T-cell (primary cell): ENCODE data around the gene VPS37B. TPM values are rescaled to one million over a fixed set of nuclear protein-coding genes. Genes with fewer than 3 reads are reported as not detected.
A peak's percentile ranks its signal among the peaks of the same experiment; 100 is the strongest.
"Not testable (repeated sequence)": the region's sequence is repeated elsewhere in the genome, so short reads cannot be mapped to it uniquely, and the experiment has no call there.

ENCODE experiments used
- ATAC-seq, 4 experiments: fragments of 200-7000 bp in 3 of 4; fragments of 150-1000 bp in 1 of 4; cut with Tn5 transposase; replicated peaks in 1 of 4; 1 replicate in 3 of 4; 2 replicates in 1 of 4; pipeline ENCODE4 v1.10.0; 2021; ENCODE audit warnings: moderate library complexity in 3 of 4, mild to moderate bottlenecking in 2 of 4, moderate number of reproducible peaks in 1 of 4
- CTCF ChIA-PET, 2 donors: fragments of 300-600 bp; sonication (Branson Sonifier 250); formaldehyde crosslinking; loops; one replicate each; lab custom pipeline; 2022; ENCODE audit warnings: antibody characterized with exemption in 2 of 2; lab: Charles Lee
- POLR2A ChIA-PET, 2 donors: fragments of 300-600 bp; sonication (Branson Sonifier 250); formaldehyde crosslinking; loops; one replicate each; lab custom pipeline; 2022; ENCODE audit warnings: antibody characterized with exemption in 2 of 2; lab: Charles Lee
- DNase-seq, 35 experiments: peaks; one replicate each; pipeline versions ENCODE4 v3.0.0 to v3.0.0-alpha.2; 2013 to 2023
- H3K27ac ChIP-seq: one replicate; pipeline ENCODE4 v1.5.1; 2013; ENCODE audit warnings: low read length
- H3K27me3 ChIP-seq, 2 experiments: replicated peaks in 1 of 2; 1 replicate in 1 of 2; 2 replicates in 1 of 2; pipeline versions ENCODE4 v1.6.1 to v1.7.0; 2013; ENCODE audit warnings: low read length in 1 of 2, mixed read lengths in 1 of 2; ENCODE audit not compliant: control insufficient read depth in 2 of 2, insufficient read depth in 2 of 2; ENCODE audit errors: extremely low read depth in 1 of 2
- H3K36me3 ChIP-seq, 2 donors: 1 replicate in 1 of 2; 2 replicates in 1 of 2; pipeline versions ENCODE4 v1.6.1 to v1.7.0; 2013; ENCODE audit warnings: low read length in 1 of 2; ENCODE audit not compliant: control insufficient read depth in 2 of 2, insufficient read depth in 1 of 2; ENCODE audit errors: extremely low read depth in 1 of 2
- H3K4me1 ChIP-seq, 2 experiments: 1 replicate in 1 of 2; 2 replicates in 1 of 2; pipeline versions ENCODE4 v1.6.1 to v1.7.0; 2013; ENCODE audit warnings: low read length in 2 of 2, mixed read lengths in 1 of 2; ENCODE audit not compliant: insufficient read depth in 2 of 2, control insufficient read depth in 1 of 2; ENCODE audit errors: extremely low read depth in 1 of 2
- H3K4me3 ChIP-seq, 2 donors: 1 replicate in 1 of 2; 2 replicates in 1 of 2; pipeline versions ENCODE4 v1.5.1 to v1.7.0; 2013; ENCODE audit warnings: mild to moderate bottlenecking in 2 of 2, low read length in 1 of 2, moderate library complexity in 1 of 2; ENCODE audit not compliant: control insufficient read depth in 1 of 2; ENCODE audit errors: extremely low read depth in 1 of 2
- H3K9me3 ChIP-seq: 2 replicates; pipeline ENCODE4 v1.7.0; 2013
- H3K27ac Mint-ChIP-seq, 2 donors: one replicate each; pipeline ENCODE4 v1.8.0; 2020 to 2021; ENCODE audit warnings: mild to moderate bottlenecking in 2 of 2, mixed read lengths in 2 of 2
- H3K27me3 Mint-ChIP-seq, 2 donors: one replicate each; pipeline ENCODE4 v1.8.0; 2021 to 2022; ENCODE audit warnings: mixed read lengths in 2 of 2
- H3K36me3 Mint-ChIP-seq: one replicate; pipeline ENCODE4 v1.8.0; 2021; ENCODE audit warnings: mixed read lengths
- H3K4me1 Mint-ChIP-seq, 3 donors: one replicate each; pipeline ENCODE4 v1.8.0; 2020 to 2022; ENCODE audit warnings: mixed read lengths in 3 of 3, mild to moderate bottlenecking in 1 of 3
- H3K4me3 Mint-ChIP-seq, 3 donors: one replicate each; pipeline ENCODE4 v1.8.0; 2020 to 2022; ENCODE audit warnings: mild to moderate bottlenecking in 3 of 3, mixed read lengths in 3 of 3, moderate library complexity in 3 of 3
- H3K9me3 Mint-ChIP-seq, 3 donors: one replicate each; pipeline ENCODE4 v1.8.0; 2020 to 2022; ENCODE audit warnings: mixed read lengths in 3 of 3
- WGBS: methylation state at CpG from one replicate; pipeline ENCODE4 v1.1.5; 2013; ENCODE audit warnings: missing lambda C conversion rate; ENCODE audit not compliant: insufficient coverage; 5-methylcytosine and 5-hydroxymethylcytosine counted together
- total RNA-seq, 35 experiments: library from RNA in 6 of 35; stranded (reverse) in 6 of 35; fragments of 120-200 nt in 1 of 35; gene quantifications; one replicate each; pipeline versions ENCODE4 v1.2.1 to v1.2.4 and lab custom pipeline; 2013 to 2026

The VPS37B gene
- total RNA-seq, 5 donors from 2014 or later (not counting 1 experiment from before 2014, with no cell fraction given) = 25.9 to 85.8 (median 34.6) TPM

DNA sequence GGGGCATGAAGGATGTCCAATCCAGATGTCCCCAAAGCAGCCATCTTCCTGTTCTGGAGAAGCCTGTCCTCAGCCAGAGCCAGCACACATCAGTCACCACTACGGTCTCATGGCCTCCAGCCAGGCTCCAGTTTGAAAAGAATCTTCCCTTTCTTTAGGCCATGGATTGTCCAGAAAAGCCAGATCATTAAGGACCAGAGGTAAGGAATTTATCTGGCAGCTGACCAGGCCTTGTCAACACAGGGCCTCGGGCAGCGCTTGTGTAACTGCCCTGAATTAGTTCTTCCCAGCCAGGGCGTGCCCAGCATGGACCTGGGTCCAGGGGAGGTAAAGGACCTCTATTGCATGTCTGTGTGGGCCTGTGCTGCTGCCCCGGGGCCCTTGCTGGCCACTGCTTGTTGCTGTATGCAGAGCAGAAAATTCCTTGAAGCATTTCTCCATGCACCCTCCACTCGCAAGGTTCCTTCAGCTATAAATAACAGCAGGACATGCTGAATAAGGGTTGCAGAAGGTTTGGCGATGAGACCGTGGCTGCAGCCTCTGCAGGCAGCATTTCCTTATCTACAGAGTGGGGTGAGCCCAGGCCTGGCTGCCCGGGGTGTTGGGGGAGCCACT, 21.7 kb upstream of the VPS37B start:
- WGBS = 88% methylated on average over 4 of the region's 9 CpGs
- no peak overlapping the region for H3K4me3 Mint-ChIP-seq
- Histone ChIP-seq H3K4me1 (no peaks in the 10 kb centered on the region), H3K9me3 (no peaks in the 10 kb centered on the region), H3K4me3 (no peak overlapping the region), H3K27ac (no peak overlapping the region), H3K36me3 (no peaks in the 10 kb centered on the region), H3K27me3 (peaks cover 0 to 5% of the 10 kb centered on the region in 2 experiments)
- no peak for ATAC-seq
- peaks cover 0 to 4% (median 0%) of the 10 kb centered on the region in 3 donors for H3K4me1 Mint-ChIP-seq
- no peak overlapping the region for H3K27ac Mint-ChIP-seq
- ChIA-PET POLR2A (interaction anchor here in 1 of 2 donors (0.7 kb wide), 1 partner anchor 39 kb away, joined by 3 read pairs; no protein-coding TSS in a partner anchor), CTCF (no interaction called here)
- H3K36me3 Mint-ChIP-seq = no peaks in the 10 kb centered on the region
- H3K9me3 Mint-ChIP-seq = no peaks in the 10 kb centered on the region
- no peaks in the 10 kb centered on the region for H3K27me3 Mint-ChIP-seq
- DNase-seq = no peak

DNA sequence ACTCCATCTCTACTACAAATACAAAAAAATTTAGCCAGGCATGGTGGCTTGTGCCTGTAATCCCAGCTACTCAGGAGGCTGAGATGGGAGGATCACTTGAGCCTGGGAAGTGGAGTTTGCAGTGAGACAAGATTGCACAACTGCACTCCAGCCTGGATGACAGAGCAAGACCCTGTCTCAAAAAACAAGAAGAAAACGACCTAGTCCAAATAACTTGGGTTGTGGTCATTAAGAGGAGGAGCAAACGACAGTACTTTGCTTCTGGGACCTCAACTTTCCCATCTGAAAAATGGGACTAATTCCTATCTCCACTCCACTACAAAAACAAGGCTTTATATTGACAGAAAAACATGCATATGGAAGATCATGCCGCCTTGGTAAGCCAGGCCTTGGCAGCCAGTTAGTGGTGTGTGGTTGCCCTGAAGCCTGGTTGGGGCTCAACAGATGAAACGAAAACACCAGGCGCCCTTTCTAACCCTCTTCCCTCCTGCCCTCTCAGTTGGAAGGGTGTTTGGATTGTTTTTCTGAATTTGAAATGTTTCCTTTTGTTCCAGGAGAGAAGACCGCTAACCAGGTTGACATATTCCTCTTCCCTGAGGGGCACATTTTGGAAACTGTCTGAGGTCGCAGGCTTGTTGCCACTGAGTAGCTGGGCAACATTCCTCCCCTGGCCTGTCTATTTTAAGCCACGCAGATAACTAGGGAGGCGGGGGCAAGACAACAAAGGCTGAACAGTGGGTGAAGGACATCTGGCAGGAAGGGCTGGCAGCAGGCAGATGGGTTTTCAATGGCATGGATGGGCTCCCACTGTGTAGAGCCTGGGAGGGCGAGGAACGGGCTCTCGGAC, 13.7 kb upstream of the VPS37B start:
- CTCF ChIA-PET = no interaction called here
- Mint-ChIP-seq H3K27ac (no peak overlapping the region), H3K27me3 (no peaks in the 10 kb centered on the region), H3K9me3 (no peaks in the 10 kb centered on the region), H3K4me3 (no peak overlapping the region), H3K4me1 (no peaks in the 10 kb centered on the region), H3K36me3 (no peaks in the 10 kb centered on the region)
- Histone ChIP-seq H3K36me3 (no peaks in the 10 kb centered on the region), H3K27me3 (peaks cover 0 to 5% of the 10 kb centered on the region in 2 experiments), H3K4me3 (no peak overlapping the region), H3K27ac (no peak overlapping the region), H3K4me1 (no peaks in the 10 kb centered on the region), H3K9me3 (no peaks in the 10 kb centered on the region)
- no peak for ATAC-seq
- 91% methylated on average over 4 of the region's 12 CpGs for WGBS
- DNase-seq = no peak
- POLR2A ChIA-PET = interaction anchor here in 1 of 2 donors (0.6 kb wide), 1 partner anchor 478 kb away, joined by 3 read pairs; no protein-coding TSS in a partner anchor

DNA sequence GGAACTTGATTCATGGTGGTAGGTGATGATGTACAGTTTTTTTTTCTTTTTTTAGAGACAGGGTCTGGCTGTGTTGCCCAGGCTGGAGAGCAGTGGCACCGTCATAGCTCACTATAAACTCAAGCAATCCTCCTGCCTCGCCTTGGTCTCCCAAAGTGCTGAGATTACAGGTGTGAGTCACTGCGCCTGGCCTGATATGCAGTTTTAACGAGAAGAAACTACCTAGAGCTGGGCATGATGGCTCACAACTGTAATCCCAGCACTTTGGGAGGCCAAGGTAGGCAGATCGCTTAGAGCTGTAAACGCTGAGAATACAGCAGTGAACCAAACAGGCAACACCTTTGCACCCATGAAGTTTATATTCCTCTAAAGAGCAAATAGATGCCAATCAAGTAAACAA, 13.0 kb upstream of the VPS37B start:
- no peaks in the 10 kb centered on the region for H3K9me3 ChIP-seq
- Mint-ChIP-seq H3K27ac (no peak overlapping the region), H3K9me3 (no peaks in the 10 kb centered on the region), H3K4me1 (no peaks in the 10 kb centered on the region), H3K27me3 (no peaks in the 10 kb centered on the region), H3K36me3 (no peaks in the 10 kb centered on the region), H3K4me3 (no peak overlapping the region)
- no peak for ATAC-seq
- H3K27me3 ChIP-seq = peaks cover 0 to 5% of the 10 kb centered on the region in 2 experiments
- no peak for DNase-seq
- 91% methylated on average over 4 of the region's 6 CpGs for WGBS
- no peak overlapping the region for H3K27ac ChIP-seq
- no peaks in the 10 kb centered on the region for H3K36me3 ChIP-seq
- CTCF ChIA-PET = no interaction called here
- H3K4me1 ChIP-seq = no peaks in the 10 kb centered on the region
- POLR2A ChIA-PET = interaction anchor here (0.5 to 0.6 kb wide), 2 partner anchors 382 to 479 kb away, joined by 3 to 6 read pairs; no protein-coding TSS in a partner anchor
- no peak overlapping the region for H3K4me3 ChIP-seq

DNA sequence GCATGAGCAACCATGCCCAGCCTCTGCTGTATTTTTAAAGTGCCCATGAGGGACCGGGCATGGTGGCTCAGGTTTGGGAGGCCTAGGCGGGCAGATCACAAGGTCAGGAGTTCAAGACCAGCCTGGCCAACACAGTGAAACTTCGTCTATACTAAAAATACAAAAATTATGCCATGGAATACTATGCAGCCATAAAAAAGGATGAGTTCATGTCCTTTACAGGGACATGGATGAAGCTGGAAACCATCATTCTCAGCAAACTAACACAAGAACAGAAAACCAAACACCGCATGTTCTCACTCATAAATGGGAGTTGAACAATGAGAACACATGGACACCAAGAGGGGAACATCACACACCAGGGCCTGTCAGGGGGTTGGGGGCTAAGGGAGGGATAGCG, 9.3 kb upstream of the VPS37B start:
- DNase-seq, H3K9me3 ChIP-seq, ATAC-seq, H3K27ac Mint-ChIP-seq, H3K27me3 ChIP-seq, H3K4me3 Mint-ChIP-seq, H3K36me3 ChIP-seq, H3K4me3 ChIP-seq, H3K9me3 Mint-ChIP-seq, H3K27me3 Mint-ChIP-seq, H3K27ac ChIP-seq, CTCF ChIA-PET, H3K36me3 Mint-ChIP-seq: not testable (repeated sequence)
- 94% methylated on average over 2 of the region's 5 CpGs for WGBS
- H3K4me1 ChIP-seq = peaks cover 11 to 15% of the 10 kb centered on the region in 2 experiments
- H3K4me1 Mint-ChIP-seq = peaks cover 14 to 24% (median 16%) of the 10 kb centered on the region in 3 donors
- POLR2A ChIA-PET = interaction anchor here (0.7 kb wide), 2 partner anchors 16 to 45 kb away, joined by 3 to 15 read pairs; no protein-coding TSS in a partner anchor

DNA sequence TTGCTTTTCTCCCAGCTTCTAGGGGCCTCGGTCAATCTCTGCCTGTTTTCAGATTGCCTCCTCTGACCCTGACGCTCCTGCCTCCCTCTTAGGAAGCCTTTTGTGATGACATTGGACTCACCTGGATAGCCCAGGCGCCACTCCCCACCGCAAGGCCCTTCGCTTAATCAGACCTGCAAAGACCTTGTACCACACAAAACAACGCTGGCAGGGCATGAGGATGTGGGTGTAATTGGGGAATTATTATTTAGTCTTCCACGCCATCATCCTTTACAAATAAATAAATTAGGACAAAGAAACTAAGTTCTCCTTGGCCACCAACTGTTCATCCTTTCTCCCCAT, 7.7 kb upstream of the VPS37B start:
- ChIA-PET CTCF (no interaction called here), POLR2A (no interaction called here)
- Histone ChIP-seq H3K27me3 (no peaks in the 10 kb centered on the region), H3K36me3 (no peaks in the 10 kb centered on the region), H3K4me1 (peaks cover 22 to 31% of the 10 kb centered on the region in 2 experiments), H3K27ac (no peak overlapping the region), H3K4me3 (no peak overlapping the region), H3K9me3 (no peaks in the 10 kb centered on the region)
- no peak overlapping the region for H3K27ac Mint-ChIP-seq
- DNase-seq (no peak), ATAC-seq (no peak)
- no peaks in the 10 kb centered on the region for H3K9me3 Mint-ChIP-seq
- H3K27me3 Mint-ChIP-seq = no peaks in the 10 kb centered on the region
- H3K4me3 Mint-ChIP-seq = no peak overlapping the region
- H3K4me1 Mint-ChIP-seq = peaks cover 30 to 40% (median 31%) of the 10 kb centered on the region in 3 donors
- no peaks in the 10 kb centered on the region for H3K36me3 Mint-ChIP-seq
- no CpG with 5 or more reads among the region's 7 CpGs for WGBS

DNA sequence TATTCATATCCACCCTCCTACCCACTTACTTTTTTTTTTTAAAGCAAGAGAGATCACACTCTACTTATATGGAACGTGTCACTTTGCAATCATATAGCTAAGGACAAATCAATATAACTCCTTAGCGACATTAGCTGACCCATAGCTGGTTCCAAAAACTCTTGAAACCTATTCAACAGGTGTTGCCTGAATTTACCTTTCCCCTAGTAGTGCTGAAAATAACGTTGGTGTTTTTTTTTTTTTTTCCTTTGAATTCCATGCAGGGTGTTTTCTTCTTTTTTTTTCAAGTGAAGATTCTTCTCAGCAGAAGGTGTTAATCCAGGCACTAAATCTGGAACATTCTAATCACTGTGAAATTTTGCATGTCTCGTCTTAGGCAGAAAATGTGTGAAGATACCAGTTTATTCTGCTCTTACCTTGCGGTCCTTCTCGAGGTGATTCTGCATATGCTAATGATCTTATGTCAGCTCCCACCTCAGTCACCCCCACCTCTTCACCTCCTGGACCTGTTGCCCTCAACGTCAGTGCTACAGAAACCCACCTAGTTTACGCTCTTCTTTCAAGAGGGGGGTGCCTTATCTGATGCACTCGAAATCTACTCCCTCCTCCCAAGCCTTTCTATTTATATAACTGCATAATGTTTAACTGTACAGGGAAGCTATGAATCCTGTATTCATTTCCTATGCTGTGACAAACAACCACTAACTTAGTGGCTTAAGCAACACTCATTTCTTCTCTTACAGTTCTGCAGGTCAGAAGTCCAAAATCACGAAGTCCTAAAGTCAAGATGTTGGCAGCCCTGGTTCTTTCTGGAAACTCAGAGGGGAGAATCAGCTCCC, 7.1 kb upstream of the VPS37B start:
- ATAC-seq = no peak
- H3K36me3 Mint-ChIP-seq = no peaks in the 10 kb centered on the region
- Histone ChIP-seq H3K4me1 (peaks cover 24 to 35% of the 10 kb centered on the region in 2 experiments), H3K27me3 (no peaks in the 10 kb centered on the region), H3K36me3 (no peaks in the 10 kb centered on the region), H3K4me3 (no peak overlapping the region), H3K9me3 (no peaks in the 10 kb centered on the region), H3K27ac (no peak overlapping the region)
- no peak overlapping the region for H3K4me3 Mint-ChIP-seq
- WGBS = 82% methylated on average over 3 of the region's 10 CpGs
- H3K27ac Mint-ChIP-seq = peak overlapping the region; percentile 53 to 65
- H3K9me3 Mint-ChIP-seq = no peaks in the 10 kb centered on the region
- POLR2A ChIA-PET = interaction anchor here (0.5 to 0.6 kb wide), 3 partner anchors 33 to 1007 kb away, joined by 3 to 7 read pairs (median 5); no protein-coding TSS in a partner anchor
- peaks cover 36 to 46% (median 37%) of the 10 kb centered on the region in 3 donors for H3K4me1 Mint-ChIP-seq
- no peaks in the 10 kb centered on the region for H3K27me3 Mint-ChIP-seq
- DNase-seq = no peak
- CTCF ChIA-PET = no interaction called here
